Astrocyte (in vitro differentiated cells and primary cell): ENCODE data around the gene SMARCC2. TPM values are rescaled to one million over a fixed set of nuclear protein-coding genes. Genes with fewer than 3 reads are reported as not detected.

Source experiments
- DNase-seq: peaks from one replicate; pipeline ENCODE4 v3.0.0-alpha.2; 2010; ENCODE audit warnings: low read depth
- FAIRE-seq: peaks from 2 replicates; lab custom pipeline; 2011; peaks lifted over from hg19 to GRCh38; lab: Jason Lieb, UNC
- H2AFZ ChIP-seq: 2 replicates; pipeline ENCODE4 v1.6.0; 2012; ENCODE audit warnings: low read depth, low read length, inconsistent platforms
- H3K27ac ChIP-seq: 2 replicates; pipeline ENCODE4 v1.5.1; 2011; ENCODE audit warnings: low read depth, low read length, inconsistent platforms
- H3K27me3 ChIP-seq: 2 replicates; pipeline ENCODE4 v1.6.0; 2011; ENCODE audit warnings: low read length, inconsistent platforms; ENCODE audit not compliant: insufficient read depth
- H3K36me3 ChIP-seq: 2 replicates; pipeline ENCODE4 v1.5.1; 2011; ENCODE audit warnings: low read length, inconsistent platforms; ENCODE audit not compliant: insufficient read depth
- H3K4me1 ChIP-seq: 2 replicates; pipeline ENCODE4 v1.5.1; 2011; ENCODE audit warnings: low read length, inconsistent platforms; ENCODE audit not compliant: insufficient read depth
- H3K4me2 ChIP-seq: 2 replicates; pipeline ENCODE4 v1.6.0; 2012; ENCODE audit warnings: low read length, inconsistent platforms
- H3K4me3 ChIP-seq: 2 replicates; pipeline ENCODE4 v1.5.1; 2011; ENCODE audit warnings: low read depth, mild to moderate bottlenecking, low read length, inconsistent platforms; ENCODE audit not compliant: insufficient read depth
- H3K79me2 ChIP-seq: 2 replicates; pipeline ENCODE4 v1.6.0; 2012; ENCODE audit warnings: mild to moderate bottlenecking, low read length, inconsistent platforms; ENCODE audit not compliant: insufficient read depth
- H3K9ac ChIP-seq: 2 replicates; pipeline ENCODE4 v1.6.0; 2012; ENCODE audit warnings: mild to moderate bottlenecking, low read length, inconsistent platforms
- H3K9me3 ChIP-seq: 2 replicates; pipeline ENCODE4 v1.5.1; 2012; ENCODE audit warnings: low read depth, mild to moderate bottlenecking, low read length, inconsistent platforms; ENCODE audit not compliant: insufficient read depth
- H4K20me1 ChIP-seq: 2 replicates; pipeline ENCODE4 v1.6.0; 2012; ENCODE audit warnings: low read length, inconsistent platforms; ENCODE audit not compliant: insufficient read depth
- H3K27ac Mint-ChIP-seq: one replicate; pipeline ENCODE4 v1.8.0; 2021; ENCODE audit warnings: mild to moderate bottlenecking, mixed read lengths; ENCODE audit not compliant: unreplicated experiment
- H3K27me3 Mint-ChIP-seq: one replicate; pipeline ENCODE4 v1.8.0; 2021; ENCODE audit warnings: low read depth, mixed read lengths; ENCODE audit not compliant: unreplicated experiment
- H3K36me3 Mint-ChIP-seq: one replicate; pipeline ENCODE4 v1.8.0; 2021; ENCODE audit warnings: low read depth, mixed read lengths; ENCODE audit not compliant: unreplicated experiment
- H3K4me1 Mint-ChIP-seq: one replicate; pipeline ENCODE4 v1.8.0; 2021; ENCODE audit warnings: low read depth, mixed read lengths; ENCODE audit not compliant: unreplicated experiment
- H3K4me3 Mint-ChIP-seq: one replicate; pipeline ENCODE4 v1.8.0; 2021; ENCODE audit warnings: mild to moderate bottlenecking, moderate library complexity, mixed read lengths; ENCODE audit not compliant: unreplicated experiment
- H3K9me3 Mint-ChIP-seq: one replicate; pipeline ENCODE4 v1.8.0; 2021; ENCODE audit warnings: mild to moderate bottlenecking, mixed read lengths; ENCODE audit not compliant: unreplicated experiment
- EZH2 ChIP-seq: IDR thresholded peaks from 2 replicates; pipeline ENCODE4 v1.6.1; 2012; ENCODE audit warnings: mild to moderate bottlenecking, low read length, inconsistent platforms; ENCODE audit not compliant: insufficient read depth
- total RNA-seq: library from RNA; stranded (reverse); gene quantifications from 2 replicates; pipeline ENCODE4 v1.2.1, GENCODE V29; 2021
- TF ChIP-seq, protein P1 (sequence below): IDR thresholded peaks from 2 replicates; pipeline ENCODE4 v1.5.1; 2011; ENCODE audit warnings: low read depth, mild to moderate bottlenecking, inconsistent platforms, low read length, moderate library complexity; ENCODE audit not compliant: insufficient read depth

The SMARCC2 gene
- total RNA-seq, 1 donor from 2014 or later, result 57.6 TPM

- H3K27ac ChIP-seq, result peak overlapping the region; percentile 91
- peaks cover 21% of the 10 kb centered on the region for H3K36me3 Mint-ChIP-seq
These were observed 74.0 kb downstream of the SMARCC2 start for GRCh38 chr12:56115329-56115728.

GRCh38 chr12:56114084-56114483 lies 75.2 kb downstream of the SMARCC2 start:
- no peak overlapping the region for H3K4me3 Mint-ChIP-seq
- DNase-seq, result no peak
- no peak overlapping the region for H3K27ac ChIP-seq

More at GRCh38 chr12:56115329-56115728, 74.0 kb downstream of the SMARCC2 start:
- Mint-ChIP-seq H3K27me3 (no peaks in the 10 kb centered on the region), H3K9me3 (no peaks in the 10 kb centered on the region), H3K4me3 (peak overlapping the region; percentile 96), H3K27ac (peak overlapping the region; percentile 97), H3K4me1 (peaks cover 18% of the 10 kb centered on the region)
- peaks cover 23% of the 10 kb centered on the region for H3K4me1 ChIP-seq
- H3K9me3 ChIP-seq, result no peaks in the 10 kb centered on the region
- TF ChIP-seq, protein P1, sequence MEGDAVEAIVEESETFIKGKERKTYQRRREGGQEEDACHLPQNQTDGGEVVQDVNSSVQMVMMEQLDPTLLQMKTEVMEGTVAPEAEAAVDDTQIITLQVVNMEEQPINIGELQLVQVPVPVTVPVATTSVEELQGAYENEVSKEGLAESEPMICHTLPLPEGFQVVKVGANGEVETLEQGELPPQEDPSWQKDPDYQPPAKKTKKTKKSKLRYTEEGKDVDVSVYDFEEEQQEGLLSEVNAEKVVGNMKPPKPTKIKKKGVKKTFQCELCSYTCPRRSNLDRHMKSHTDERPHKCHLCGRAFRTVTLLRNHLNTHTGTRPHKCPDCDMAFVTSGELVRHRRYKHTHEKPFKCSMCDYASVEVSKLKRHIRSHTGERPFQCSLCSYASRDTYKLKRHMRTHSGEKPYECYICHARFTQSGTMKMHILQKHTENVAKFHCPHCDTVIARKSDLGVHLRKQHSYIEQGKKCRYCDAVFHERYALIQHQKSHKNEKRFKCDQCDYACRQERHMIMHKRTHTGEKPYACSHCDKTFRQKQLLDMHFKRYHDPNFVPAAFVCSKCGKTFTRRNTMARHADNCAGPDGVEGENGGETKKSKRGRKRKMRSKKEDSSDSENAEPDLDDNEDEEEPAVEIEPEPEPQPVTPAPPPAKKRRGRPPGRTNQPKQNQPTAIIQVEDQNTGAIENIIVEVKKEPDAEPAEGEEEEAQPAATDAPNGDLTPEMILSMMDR, result no peak
- TF ChIP-seq EZH2, result no peak
- peak overlapping the region; percentile 99 for H3K4me3 ChIP-seq
- peak overlapping the region; percentile 98 for H3K9ac ChIP-seq
- FAIRE-seq (no peak), DNase-seq (peak; percentile 23)
- peak overlapping the region; percentile 98 for H3K4me2 ChIP-seq
- H3K79me2 ChIP-seq, result peaks cover 17% of the 10 kb centered on the region
- peaks cover 29% of the 10 kb centered on the region for H3K36me3 ChIP-seq
- H3K27me3 ChIP-seq, result no peaks in the 10 kb centered on the region
- peaks cover 11% of the 10 kb centered on the region for H4K20me1 ChIP-seq
- no peak overlapping the region for H2AFZ ChIP-seq

More at GRCh38 chr12:56114084-56114483, 75.2 kb downstream of the SMARCC2 start:
- H4K20me1 ChIP-seq, result peaks cover 11% of the 10 kb centered on the region
- Mint-ChIP-seq H3K27me3 (no peaks in the 10 kb centered on the region), H3K27ac (no peak overlapping the region), H3K4me1 (peaks cover 7% of the 10 kb centered on the region), H3K36me3 (peaks cover 22% of the 10 kb centered on the region), H3K9me3 (no peaks in the 10 kb centered on the region)
- FAIRE-seq, result no peak
- H3K9ac ChIP-seq, result no peak overlapping the region
- peaks cover 17% of the 10 kb centered on the region for H3K79me2 ChIP-seq
- peaks cover 10% of the 10 kb centered on the region for H3K4me1 ChIP-seq
- no peak overlapping the region for H3K4me2 ChIP-seq
- TF ChIP-seq EZH2, result no peak
- TF ChIP-seq, protein P1, result no peak
- no peaks in the 10 kb centered on the region for H3K9me3 ChIP-seq
- H3K36me3 ChIP-seq, result peaks cover 35% of the 10 kb centered on the region
- no peaks in the 10 kb centered on the region for H3K27me3 ChIP-seq
- no peak overlapping the region for H3K4me3 ChIP-seq
- no peak overlapping the region for H2AFZ ChIP-seq

Other genes starting within 250 kb of the SMARCC2 start
- 3.9 and 13.8 TPM in 2 replicates for gene PMEL, start 223.4 kb downstream of the SMARCC2 start, total RNA-seq
- 37.8 and 44.3 TPM in 2 replicates for gene CDK2, start 222.7 kb downstream of the SMARCC2 start, total RNA-seq
- gene RAB5B, start 215.4 kb downstream of the SMARCC2 start, total RNA-seq, result 110 and 127 TPM in 2 replicates
- gene SUOX, start 192.2 kb downstream of the SMARCC2 start, total RNA-seq, result 13.6 and 14.3 TPM in 2 replicates
- 5.6 and 6.9 TPM in 2 replicates for gene IKZF4, start 168.4 kb downstream of the SMARCC2 start, total RNA-seq
- gene RPS26, start 147.6 kb downstream of the SMARCC2 start, total RNA-seq, result 39.4 and 45.9 TPM in 2 replicates
- gene ERBB3, start 109.3 kb downstream of the SMARCC2 start, total RNA-seq, result 2.6 and 3.8 TPM in 2 replicates
- gene PA2G4, start 84.9 kb downstream of the SMARCC2 start, total RNA-seq, result 124 and 130 TPM in 2 replicates
- 3,078 and 3,088 TPM in 2 replicates for gene RPL41, start 72.8 kb downstream of the SMARCC2 start, total RNA-seq
- gene ZC3H10, start 71.2 kb downstream of the SMARCC2 start, total RNA-seq, result 4.1 and 4.2 TPM in 2 replicates
- gene ESYT1, start 61.2 kb downstream of the SMARCC2 start, total RNA-seq, result 138 and 142 TPM in 2 replicates
- gene MYL6B, start 36.9 kb downstream of the SMARCC2 start, total RNA-seq, result 110 and 118 TPM in 2 replicates
- gene MYL6, start 31.1 kb downstream of the SMARCC2 start, total RNA-seq, result 2,485 and 2,685 TPM in 2 replicates
- 85.8 and 85.9 TPM in 2 replicates for gene RNF41, start 32.4 kb upstream of the SMARCC2 start, total RNA-seq
- 29.1 and 29.9 TPM in 2 replicates for gene NABP2, start 34.9 kb upstream of the SMARCC2 start, total RNA-seq
- 0.39 TPM in 1 of 2 replicates, not detected in the other for gene SLC39A5, start 40.6 kb upstream of the SMARCC2 start, total RNA-seq
- gene ANKRD52, start 68.9 kb upstream of the SMARCC2 start, total RNA-seq, result 98.4 and 105 TPM in 2 replicates
- 6.7 and 9.3 TPM in 2 replicates for gene COQ10A, start 77.5 kb upstream of the SMARCC2 start, total RNA-seq
- gene CS, start 110.8 kb upstream of the SMARCC2 start, total RNA-seq, result 171 and 212 TPM in 2 replicates
- 187 and 202 TPM in 2 replicates for gene CNPY2, start 126.5 kb upstream of the SMARCC2 start, total RNA-seq
- 10.1 and 15.4 TPM in 2 replicates for gene PAN2, start 144.5 kb upstream of the SMARCC2 start, total RNA-seq
- 0.32 TPM in 1 of 2 replicates, not detected in the other for gene IL23A, start 149.4 kb upstream of the SMARCC2 start, total RNA-seq
- 257 and 291 TPM in 2 replicates for gene STAT2, start 170.6 kb upstream of the SMARCC2 start, total RNA-seq
- not detected in 2 replicates for gene APOF, start 173.4 kb upstream of the SMARCC2 start, total RNA-seq